OCI-LY7 (cell line): Measurements from ENCODE around the gene ARFIP1.

Experiments used
- EZH2phosphoT487 ChIP-seq: fragments of 200-600 bp; sonication (generic); IDR thresholded peaks from 2 replicates; pipeline ENCODE4 v1.6.1; 2018; ENCODE audit warnings: low read depth, borderline replicate concordance, mild to moderate bottlenecking, mixed run types, antibody characterized with exemption, low read length, moderate library complexity, mixed read lengths
- TF ChIP-seq, protein P1 (sequence below): fragments of 200-600 bp; sonication (generic); conservative IDR thresholded peaks from 2 replicates; pipeline ENCODE4 v1.5.1; 2014; ENCODE audit warnings: mild to moderate bottlenecking, antibody characterized with exemption, low read length, moderate library complexity, mixed read lengths

GRCh38 chr4:152735396-152735859 is 44.3 kb upstream of the ARFIP1 start:
- TF ChIP-seq, protein P1, sequence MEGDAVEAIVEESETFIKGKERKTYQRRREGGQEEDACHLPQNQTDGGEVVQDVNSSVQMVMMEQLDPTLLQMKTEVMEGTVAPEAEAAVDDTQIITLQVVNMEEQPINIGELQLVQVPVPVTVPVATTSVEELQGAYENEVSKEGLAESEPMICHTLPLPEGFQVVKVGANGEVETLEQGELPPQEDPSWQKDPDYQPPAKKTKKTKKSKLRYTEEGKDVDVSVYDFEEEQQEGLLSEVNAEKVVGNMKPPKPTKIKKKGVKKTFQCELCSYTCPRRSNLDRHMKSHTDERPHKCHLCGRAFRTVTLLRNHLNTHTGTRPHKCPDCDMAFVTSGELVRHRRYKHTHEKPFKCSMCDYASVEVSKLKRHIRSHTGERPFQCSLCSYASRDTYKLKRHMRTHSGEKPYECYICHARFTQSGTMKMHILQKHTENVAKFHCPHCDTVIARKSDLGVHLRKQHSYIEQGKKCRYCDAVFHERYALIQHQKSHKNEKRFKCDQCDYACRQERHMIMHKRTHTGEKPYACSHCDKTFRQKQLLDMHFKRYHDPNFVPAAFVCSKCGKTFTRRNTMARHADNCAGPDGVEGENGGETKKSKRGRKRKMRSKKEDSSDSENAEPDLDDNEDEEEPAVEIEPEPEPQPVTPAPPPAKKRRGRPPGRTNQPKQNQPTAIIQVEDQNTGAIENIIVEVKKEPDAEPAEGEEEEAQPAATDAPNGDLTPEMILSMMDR: peak; percentile 93
- TF ChIP-seq EZH2phosphoT487: no peak
